T-helper 1 cell (primary cell): ENCODE measurements around the gene PRKAR1B.

Source experiments
- DNase-seq, 5 donors: peaks; one replicate each; pipeline ENCODE4 v3.0.0-alpha.2; 2012 to 2020

PRKAR1B gene

DNA sequence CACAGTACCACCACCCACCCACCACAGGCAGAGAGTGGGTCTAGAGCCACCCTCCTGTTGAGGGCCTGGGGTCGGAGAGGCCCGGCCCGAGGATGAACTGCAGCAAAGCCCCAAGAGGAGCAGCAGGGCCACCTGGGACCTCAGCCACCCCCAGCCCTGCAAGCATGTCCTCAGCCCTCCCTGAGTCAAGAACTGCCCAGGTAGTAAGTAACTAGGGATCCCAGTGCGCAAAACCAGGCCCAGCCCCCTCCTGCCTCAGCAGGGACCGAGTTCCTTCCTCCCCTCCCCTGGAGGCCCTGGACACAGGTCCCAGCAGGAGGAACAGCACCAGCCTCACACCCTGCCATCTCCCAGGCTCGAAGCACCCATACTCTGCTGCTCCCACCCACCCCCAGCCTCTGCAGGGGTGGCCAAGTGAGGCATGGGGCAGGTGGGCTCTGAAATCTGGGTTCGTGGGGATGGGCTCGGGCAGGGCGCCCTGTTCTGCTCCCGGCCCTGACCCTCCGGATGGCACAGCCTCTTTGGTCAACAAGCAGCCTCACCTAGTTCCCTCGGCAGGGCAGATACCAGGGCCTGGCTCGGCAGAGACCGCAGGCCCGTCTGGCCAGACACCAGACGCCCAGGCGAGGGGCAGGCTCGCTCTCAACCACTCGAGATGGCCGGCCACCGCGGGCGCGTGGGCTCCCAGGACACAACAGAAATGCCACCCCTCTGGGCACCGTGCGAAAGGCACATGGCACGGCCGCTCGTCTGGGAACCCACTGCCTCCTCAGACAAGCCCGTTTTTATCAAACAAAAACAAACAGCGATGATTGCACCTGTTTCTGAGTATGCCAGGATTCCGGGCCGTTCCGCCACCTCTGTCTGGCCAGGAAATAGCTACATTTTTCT lies 222.6 kb downstream of the PRKAR1B start:
- DNase-seq = no peak

DNA sequence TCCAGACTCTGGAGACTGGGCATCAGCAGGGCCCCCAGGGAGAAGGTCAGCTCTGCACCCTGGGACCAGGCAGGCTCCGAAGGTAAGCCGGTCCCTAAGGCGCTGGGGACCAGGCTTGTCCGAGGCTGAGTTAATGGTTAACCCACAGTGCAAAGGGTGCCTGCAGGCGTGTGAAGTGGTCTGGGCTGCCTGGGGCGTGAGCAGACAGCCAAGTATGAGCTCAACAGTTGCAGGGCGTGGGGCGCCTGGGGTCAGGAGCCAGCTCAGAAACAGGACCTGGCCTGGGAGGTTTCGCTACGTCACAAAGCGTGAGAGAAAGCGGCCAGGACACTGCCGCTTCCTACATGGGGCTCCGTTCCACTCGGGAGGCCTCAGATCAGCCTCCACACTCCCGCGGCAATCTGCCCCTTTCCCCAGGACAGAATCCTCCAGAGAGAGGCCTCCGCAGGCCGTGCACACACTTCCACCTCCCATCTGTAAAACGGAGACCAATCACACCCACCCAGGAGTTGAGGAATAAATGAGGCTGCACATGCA lies 223.4 kb downstream of the PRKAR1B start:
- no peak for DNase-seq

DNA sequence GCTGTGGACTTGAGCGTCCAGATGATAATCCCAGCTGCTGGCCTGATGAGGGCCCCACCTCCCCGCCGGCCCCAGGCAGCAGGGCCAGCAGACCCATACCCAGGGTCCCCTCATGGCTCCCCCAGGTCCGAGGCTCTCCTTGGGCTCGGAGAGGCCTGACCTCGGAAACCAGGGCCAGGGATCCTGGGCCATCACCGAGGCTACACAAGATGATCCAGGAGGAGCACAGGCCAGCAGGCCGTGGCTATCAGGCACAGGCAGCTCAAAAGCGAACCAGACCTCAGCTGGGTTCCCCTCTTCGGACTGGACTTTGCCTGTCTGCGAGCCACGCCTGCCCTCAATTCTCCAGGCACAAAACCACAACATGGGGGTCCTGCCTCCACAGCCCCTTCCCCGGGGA lies 224.8 kb downstream of the PRKAR1B start:
- DNase-seq = no peak

- no peak for DNase-seq
These were observed 225.6 kb downstream of the PRKAR1B start for GRCh38 chr7:501526-501925.

DNA sequence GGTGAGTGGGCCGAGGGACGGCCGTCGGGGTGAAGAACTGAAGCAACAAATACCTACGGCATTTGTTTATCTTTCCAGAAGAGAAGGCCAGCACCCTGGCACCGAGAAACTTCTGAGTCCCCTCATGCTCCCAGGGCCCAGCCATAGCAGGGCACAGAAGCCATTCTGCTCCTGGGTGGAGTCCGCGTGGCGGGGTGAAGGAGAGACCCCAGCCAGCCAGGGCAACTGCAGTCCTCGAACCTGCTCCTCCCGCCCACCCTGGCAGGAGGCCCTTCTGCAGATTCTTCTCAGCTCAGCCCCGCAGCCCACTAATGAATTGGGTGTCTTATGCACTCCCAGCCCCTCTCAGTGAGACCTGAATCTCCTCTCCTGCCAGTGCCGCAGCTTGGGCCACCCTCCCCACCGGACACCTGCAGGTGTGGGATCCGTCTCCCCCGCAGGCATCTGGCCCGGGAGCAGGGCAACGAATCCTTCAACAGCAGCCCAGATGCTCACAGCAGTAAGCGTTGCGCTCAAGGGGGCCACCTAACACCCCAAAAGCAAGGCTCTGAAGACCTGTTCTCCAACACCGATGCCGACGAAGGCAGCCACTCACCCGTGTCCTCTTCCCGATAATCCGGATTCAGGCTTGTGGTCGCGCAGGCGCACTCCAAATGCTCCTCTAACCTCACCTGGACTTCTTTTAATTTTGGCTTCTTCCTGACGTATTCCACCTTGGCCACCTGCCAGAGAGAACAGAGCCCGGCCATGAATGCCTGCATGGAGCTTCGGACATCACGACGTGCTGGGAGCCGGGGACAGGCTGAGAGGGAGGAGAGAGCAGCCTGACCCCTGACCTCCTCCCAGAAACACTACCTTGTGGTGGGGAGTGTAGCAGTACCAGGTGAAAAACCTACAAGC lies 226.3 kb downstream of the PRKAR1B start:
- no peak for DNase-seq

GRCh38 chr7:499853-500485 lies 227.1 kb downstream of the PRKAR1B start:
- DNase-seq = no peak
